Pancreas (tissue), 10 donors: Measurements from ENCODE around the gene DENND1A. TPM values are rescaled to one million over a fixed set of nuclear protein-coding genes. Genes with fewer than 3 reads are reported as not detected.

ENCODE experiments used
- ATAC-seq, 4 donors: fragments of 200-7000 bp; cut with Tn5 transposase; one replicate each; pipeline versions ENCODE4 v1.8.0 to v1.9.1; 2020; ENCODE audit warnings: mild to moderate bottlenecking in 4 of 4, moderate library complexity in 4 of 4
- DNase-seq, 6 donors: peaks; one replicate each; pipeline ENCODE4 v3.0.0-alpha.2; 2020
- FAIRE-seq: peaks from 2 replicates; lab custom pipeline; 2012; peaks lifted over from hg19 to GRCh38; lab: Jason Lieb, UNC
- H3K27ac ChIP-seq, 4 donors: fragments of 200-600 bp; sonication (generic); 1 replicate in 3 of 4; 2 replicates in 1 of 4; pipeline versions ENCODE4 v1.5.0 to v1.8.0; 2020
- H3K27me3 ChIP-seq, 4 donors: fragments of 200-600 bp; one replicate each; pipeline ENCODE4 v1.8.0; 2021
- H3K36me3 ChIP-seq, 3 donors: fragments of 200-600 bp; sonication (generic) in 1 of 3; one replicate each; pipeline versions ENCODE4 v1.5.0 to v1.8.0; 2020 to 2021
- H3K4me1 ChIP-seq, 3 donors: fragments of 200-600 bp; one replicate each; pipeline ENCODE4 v1.8.0; 2021
- H3K4me3 ChIP-seq, 4 donors: fragments of 200-600 bp; sonication (generic) in 2 of 4; one replicate each; pipeline versions ENCODE4 v1.5.0 to v1.8.0; 2020 to 2021
- H3K9me3 ChIP-seq, 4 donors: fragments of 200-600 bp; one replicate each; pipeline ENCODE4 v1.8.0; 2021
- WGBS, 2 donors: extraction: QIAGEN DNeasy Blood & Tissue Kit; methylation state at CpG; one replicate each; pipeline ENCODE4 v1.1.7; 2013; 5-methylcytosine and 5-hydroxymethylcytosine counted together
- intact Hi-C, 3 donors: fragments of 100-400 bp; cut with DNase I; formaldehyde crosslinking; loops; one replicate each; pipeline versions ENCODE4 v1.11.1 to v1.14.2; 2022
- polyA plus RNA-seq, 2 donors: library from polyadenylated mRNA; stranded (reverse); fragments of 200-250 nt; gene quantifications; one replicate each; pipeline ENCODE4 v1.2.3, GENCODE V29; 2013
- total RNA-seq, 6 donors: library from RNA; stranded (reverse); fragmentation: NEBNext Ultra II Directional in 4 of 6; extraction: Animal tissue kit (Norgen Biotek cat#: 25700) in 4 of 6; gene quantifications; one replicate each; pipeline versions ENCODE4 v1.2.1 to v1.2.4, GENCODE V29; 2021 to 2023
- TF ChIP-seq, protein P1 (sequence below), 4 donors: fragments of 200-600 bp; sonication (generic) in 3 of 4; IDR thresholded peaks; one replicate each; pipeline versions ENCODE4 v1.5.0 to v1.8.0; 2021; ENCODE audit warnings: antibody characterized with exemption in 4 of 4
- donor health status: healthy with polysubstance abuse.
- donor health status: DM: no; HTN: no; CAD: no; lungs with moderate emphysema.
- donor health status: DM: no; HTN: no; CAD: no.
- donor health status: control.
- donor health status: control.
- donor health status: Bipolar disorder and iron deficiency.
- donor health status: DM: yes; HTN: yes; CAD: no.
- donor health status: DM: no; HTN: no; CAD: no.
- donor health status: DM: no; HTN: no; CAD: no.
- donor health status: DM: yes; HTN: yes; CAD: no.

DENND1A gene
- total and polyA plus RNA-seq, 8 donors, result 4.5 to 8.3 (median 5.6) TPM

DNA sequence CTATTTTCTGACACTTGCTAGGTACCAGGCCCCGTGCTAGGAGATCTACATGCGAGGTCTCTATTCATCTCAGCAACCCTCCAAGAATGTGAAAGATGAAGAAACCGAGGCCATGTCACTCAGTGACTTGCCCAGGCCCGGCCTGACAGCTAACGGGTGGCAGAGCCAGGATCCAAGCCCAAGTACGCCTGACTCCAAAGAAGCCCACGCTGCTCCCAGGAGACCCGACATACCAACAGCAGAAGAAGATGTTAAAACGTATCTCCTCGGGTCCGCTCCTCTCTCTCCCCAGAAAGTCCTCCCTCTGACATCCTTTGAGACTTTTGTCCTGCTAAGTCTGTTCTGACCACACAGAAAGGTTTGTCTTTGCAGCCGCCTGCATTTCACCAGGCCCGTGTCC is 508.7 kb downstream of the DENND1A start:
- no peak for FAIRE-seq
- ATAC-seq, result no peak
- intact Hi-C loops, result loop anchor here in 1 of 3 donors (10.0 kb wide), 1 partner anchor 56 kb away; no protein-coding TSS in a partner anchor
- peak in 1 of 6 donors; percentile 19 for DNase-seq
- WGBS, 2 donors, result 94% methylated on average over 13 of the region's 13 CpGs
- Histone ChIP-seq H3K4me1 (no peaks in the 10 kb centered on the region), H3K4me3 (no peak overlapping the region), H3K36me3 (no peaks in the 10 kb centered on the region), H3K9me3 (no peaks in the 10 kb centered on the region), H3K27me3 (no peaks in the 10 kb centered on the region), H3K27ac (no peak overlapping the region)
- TF ChIP-seq, protein P1, sequence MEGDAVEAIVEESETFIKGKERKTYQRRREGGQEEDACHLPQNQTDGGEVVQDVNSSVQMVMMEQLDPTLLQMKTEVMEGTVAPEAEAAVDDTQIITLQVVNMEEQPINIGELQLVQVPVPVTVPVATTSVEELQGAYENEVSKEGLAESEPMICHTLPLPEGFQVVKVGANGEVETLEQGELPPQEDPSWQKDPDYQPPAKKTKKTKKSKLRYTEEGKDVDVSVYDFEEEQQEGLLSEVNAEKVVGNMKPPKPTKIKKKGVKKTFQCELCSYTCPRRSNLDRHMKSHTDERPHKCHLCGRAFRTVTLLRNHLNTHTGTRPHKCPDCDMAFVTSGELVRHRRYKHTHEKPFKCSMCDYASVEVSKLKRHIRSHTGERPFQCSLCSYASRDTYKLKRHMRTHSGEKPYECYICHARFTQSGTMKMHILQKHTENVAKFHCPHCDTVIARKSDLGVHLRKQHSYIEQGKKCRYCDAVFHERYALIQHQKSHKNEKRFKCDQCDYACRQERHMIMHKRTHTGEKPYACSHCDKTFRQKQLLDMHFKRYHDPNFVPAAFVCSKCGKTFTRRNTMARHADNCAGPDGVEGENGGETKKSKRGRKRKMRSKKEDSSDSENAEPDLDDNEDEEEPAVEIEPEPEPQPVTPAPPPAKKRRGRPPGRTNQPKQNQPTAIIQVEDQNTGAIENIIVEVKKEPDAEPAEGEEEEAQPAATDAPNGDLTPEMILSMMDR (IDR thresholded peaks at IDR 0.05), result no peak

DNA sequence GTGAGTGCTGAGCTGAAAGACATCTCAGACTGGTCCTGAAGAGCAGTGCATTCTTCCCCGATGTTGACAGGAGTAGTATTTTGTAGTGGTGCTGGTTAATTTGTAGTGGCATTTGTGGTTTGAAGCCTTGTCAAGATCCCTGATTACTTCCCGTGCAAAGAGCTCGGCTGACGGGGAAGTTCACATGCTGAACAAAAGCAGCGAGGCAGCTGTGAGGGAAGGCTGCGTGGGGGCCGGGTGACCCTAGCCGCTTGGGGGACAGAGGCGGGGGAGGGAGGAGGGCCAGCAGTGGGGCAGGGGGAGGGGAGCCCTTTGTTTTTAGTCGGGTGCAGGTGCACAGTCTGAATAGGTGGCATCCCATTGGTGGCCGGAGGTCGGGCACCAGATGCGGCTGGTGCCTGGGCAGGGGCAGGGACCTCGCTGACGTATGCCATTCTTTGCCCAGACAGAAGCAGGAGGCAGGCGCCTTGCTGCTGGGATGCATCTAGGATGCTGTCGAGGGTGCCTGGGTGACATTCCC is 509.3 kb downstream of the DENND1A start:
- H3K4me3 ChIP-seq, result no peak overlapping the region
- no peaks in the 10 kb centered on the region for H3K9me3 ChIP-seq
- no peaks in the 10 kb centered on the region for H3K36me3 ChIP-seq
- intact Hi-C loops, result loop anchor here in 1 of 3 donors (10.0 kb wide), 1 partner anchor 56 kb away; no protein-coding TSS in a partner anchor
- 84 to 87% methylated on average over 15 to 17 of the region's 17 CpGs for WGBS, 2 donors
- H3K4me1 ChIP-seq, result no peaks in the 10 kb centered on the region
- H3K27ac ChIP-seq, result no peak overlapping the region
- DNase-seq (peak in 1 of 6 donors; percentile 44), ATAC-seq (no peak), FAIRE-seq (no peak)
- H3K27me3 ChIP-seq, result no peaks in the 10 kb centered on the region
- TF ChIP-seq, protein P1 (IDR thresholded peaks at IDR 0.05), result no peak

DNA sequence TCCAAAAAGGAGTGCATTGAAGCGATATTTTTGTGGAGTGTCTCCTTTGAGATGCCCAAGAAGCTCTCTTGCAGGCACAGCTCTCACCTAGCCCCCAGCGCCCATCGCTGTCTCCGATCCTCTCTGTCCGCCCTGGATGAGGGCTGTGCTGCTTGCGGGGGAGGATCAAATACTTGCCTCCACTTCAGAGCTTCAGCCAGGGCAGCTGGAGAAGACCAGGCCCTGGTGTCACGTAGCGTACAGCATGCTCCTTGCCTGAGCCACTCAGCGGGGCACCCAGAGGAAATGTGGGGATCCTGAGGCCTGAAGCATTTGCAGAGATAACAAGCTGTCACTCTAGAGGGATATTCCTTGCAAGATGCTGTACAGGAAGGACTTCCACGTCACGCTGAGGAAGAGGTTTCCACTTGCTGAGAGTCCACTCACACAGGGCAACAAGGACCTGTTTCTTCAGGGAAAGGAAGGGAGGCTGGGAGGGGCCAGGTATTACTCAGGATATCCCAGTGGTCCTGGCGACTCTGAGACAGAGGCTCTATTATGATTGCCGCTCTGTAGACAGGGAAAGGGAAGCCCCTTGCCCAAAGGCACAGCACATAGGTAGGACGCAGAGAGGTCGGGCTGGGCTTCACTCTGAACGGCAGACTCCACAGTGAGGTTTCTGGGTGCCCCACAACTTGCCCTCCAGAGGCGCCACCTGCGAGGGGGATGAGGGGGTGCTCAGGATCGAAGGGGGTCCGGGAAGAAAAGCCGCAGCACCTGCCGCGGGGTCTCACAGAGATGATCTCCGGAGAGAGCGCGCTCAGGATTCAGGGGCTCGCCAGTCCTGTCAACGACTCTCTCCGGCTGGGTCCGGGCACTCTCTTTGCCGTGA is 510.0 kb downstream of the DENND1A start:
- FAIRE-seq (no peak), DNase-seq (peak in 1 of 6 donors; percentile 47), ATAC-seq (no peak)
- Histone ChIP-seq H3K27me3 (no peaks in the 10 kb centered on the region), H3K4me3 (no peak overlapping the region), H3K9me3 (no peaks in the 10 kb centered on the region), H3K4me1 (no peaks in the 10 kb centered on the region), H3K27ac (no peak overlapping the region), H3K36me3 (no peaks in the 10 kb centered on the region)
- TF ChIP-seq, protein P1 (IDR thresholded peaks at IDR 0.05), result no peak
- intact Hi-C loops, result loop anchor here in 1 of 3 donors (10.0 kb wide), 1 partner anchor 55 kb away; no protein-coding TSS in a partner anchor
- 89 to 93% methylated on average over 30 to 31 of the region's 31 CpGs for WGBS, 2 donors

DNA sequence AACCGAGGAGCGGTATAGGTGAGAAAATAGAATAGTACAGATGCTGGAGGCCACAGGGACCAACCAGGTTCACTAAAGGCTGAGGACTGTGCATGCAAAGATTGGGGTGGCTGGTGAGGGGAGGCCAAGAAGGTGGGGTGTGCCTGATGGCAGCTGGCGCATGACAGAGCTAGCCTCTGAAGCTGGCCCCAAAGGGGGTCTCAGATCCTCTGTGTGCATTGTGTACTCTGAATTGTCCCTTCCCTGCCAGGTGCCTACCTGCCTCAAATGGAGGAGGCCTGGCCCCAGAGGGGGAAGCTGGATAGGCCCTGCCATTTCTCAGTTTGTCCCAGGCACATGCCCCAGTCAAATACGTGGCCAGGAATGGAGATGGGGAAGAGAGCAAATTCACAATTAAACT is 510.8 kb downstream of the DENND1A start:
- TF ChIP-seq, protein P1 (IDR thresholded peaks at IDR 0.05), result no peak
- no peak overlapping the region for H3K27ac ChIP-seq
- no peaks in the 10 kb centered on the region for H3K27me3 ChIP-seq
- intact Hi-C loops, result no loop called here
- no peaks in the 10 kb centered on the region for H3K9me3 ChIP-seq
- H3K4me1 ChIP-seq, result no peaks in the 10 kb centered on the region
- FAIRE-seq (no peak), ATAC-seq (no peak), DNase-seq (peak in 1 of 6 donors; percentile 12)
- WGBS, 2 donors, result 79 to 90% methylated on average over 4 of the region's 4 CpGs
- H3K36me3 ChIP-seq, result no peaks in the 10 kb centered on the region
- H3K4me3 ChIP-seq, result no peak overlapping the region
